ENCODE data around the gene GAPVD1.
"Not testable (repeated sequence)": the region's sequence is repeated elsewhere in the genome, so short reads cannot be mapped to it uniquely, and the experiment has no call there.

The GAPVD1 gene

DNA sequence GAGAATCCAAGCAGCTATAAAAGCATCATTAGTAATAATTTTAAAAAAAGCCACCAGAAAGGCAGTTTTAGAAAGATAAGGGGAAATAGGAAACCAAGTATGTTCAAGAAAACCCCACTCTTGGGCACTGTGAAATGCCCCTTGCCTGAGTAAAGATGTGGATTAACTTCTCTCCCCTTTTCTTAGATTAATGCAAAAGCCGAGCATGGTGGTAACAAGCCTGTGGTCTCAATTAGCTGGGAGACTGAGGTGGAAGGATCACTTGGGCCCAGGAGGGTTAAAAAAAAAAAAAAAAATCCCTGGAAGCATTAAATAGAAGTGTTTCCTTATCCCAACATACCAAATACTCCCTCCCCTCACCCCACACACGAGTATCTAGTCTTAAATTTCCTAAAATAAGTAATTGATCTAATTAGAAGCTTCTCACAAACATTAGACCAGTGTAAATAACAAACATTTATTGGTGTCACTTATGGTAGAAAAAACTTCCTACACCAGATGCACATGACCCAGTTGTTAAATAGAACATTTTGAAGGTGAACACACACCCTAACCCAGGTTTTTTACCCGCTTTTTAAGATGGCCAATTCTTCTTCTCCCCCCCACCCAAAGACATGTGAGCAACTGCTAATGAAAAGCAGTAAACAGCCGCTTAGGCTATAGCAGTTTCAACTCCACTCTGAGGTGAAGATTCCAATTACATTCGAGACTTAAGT lies 25.7 kb upstream of the GAPVD1 start:
- TF ChIP-seq, protein P1, sequence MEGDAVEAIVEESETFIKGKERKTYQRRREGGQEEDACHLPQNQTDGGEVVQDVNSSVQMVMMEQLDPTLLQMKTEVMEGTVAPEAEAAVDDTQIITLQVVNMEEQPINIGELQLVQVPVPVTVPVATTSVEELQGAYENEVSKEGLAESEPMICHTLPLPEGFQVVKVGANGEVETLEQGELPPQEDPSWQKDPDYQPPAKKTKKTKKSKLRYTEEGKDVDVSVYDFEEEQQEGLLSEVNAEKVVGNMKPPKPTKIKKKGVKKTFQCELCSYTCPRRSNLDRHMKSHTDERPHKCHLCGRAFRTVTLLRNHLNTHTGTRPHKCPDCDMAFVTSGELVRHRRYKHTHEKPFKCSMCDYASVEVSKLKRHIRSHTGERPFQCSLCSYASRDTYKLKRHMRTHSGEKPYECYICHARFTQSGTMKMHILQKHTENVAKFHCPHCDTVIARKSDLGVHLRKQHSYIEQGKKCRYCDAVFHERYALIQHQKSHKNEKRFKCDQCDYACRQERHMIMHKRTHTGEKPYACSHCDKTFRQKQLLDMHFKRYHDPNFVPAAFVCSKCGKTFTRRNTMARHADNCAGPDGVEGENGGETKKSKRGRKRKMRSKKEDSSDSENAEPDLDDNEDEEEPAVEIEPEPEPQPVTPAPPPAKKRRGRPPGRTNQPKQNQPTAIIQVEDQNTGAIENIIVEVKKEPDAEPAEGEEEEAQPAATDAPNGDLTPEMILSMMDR (IDR thresholded peaks at IDR 0.05; ENCODE audit: borderline replicate concordance, control extremely low read depth, extremely low read depth, insufficient read depth, missing control alignments) = no peak
- no peak for DNase-seq (ENCODE audit: low spot score)
- in situ Hi-C loops (cut with MboI; ENCODE audit: low sequenced_read_pairs, unreplicated experiment) = no loop called here

DNA sequence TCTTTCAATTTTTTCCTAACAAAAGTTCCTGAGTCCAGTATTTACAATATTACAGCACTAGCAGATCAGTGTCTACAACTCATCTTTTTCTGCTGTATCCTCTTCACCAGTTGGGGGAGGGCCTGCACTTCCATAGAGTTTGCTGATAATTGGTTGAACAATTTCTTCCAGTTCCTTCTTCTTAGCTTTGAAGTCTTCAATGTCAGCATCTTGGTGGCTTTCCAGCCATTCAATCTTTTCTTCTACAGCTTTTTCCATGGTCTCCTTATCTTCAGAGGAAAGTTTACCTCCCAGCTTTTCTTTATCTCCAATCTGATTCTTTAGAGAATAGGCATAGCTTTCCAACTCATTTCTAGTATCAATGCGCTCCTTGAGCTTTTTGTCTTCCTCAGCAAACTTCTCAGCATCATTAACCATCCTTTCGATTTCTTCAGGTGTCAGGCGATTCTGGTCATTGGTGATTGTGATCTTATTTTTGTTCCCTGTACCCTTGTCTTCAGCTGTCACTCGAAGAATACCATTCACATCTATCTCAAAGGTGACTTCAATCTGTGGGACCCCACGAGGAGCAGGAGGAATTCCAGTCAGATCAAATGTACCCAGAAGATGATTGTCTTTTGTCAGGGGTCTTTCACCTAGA lies 25.0 kb upstream of the GAPVD1 start:
- in situ Hi-C loops (cut with MboI; ENCODE audit: low sequenced_read_pairs, unreplicated experiment); DNase-seq (ENCODE audit: low spot score): not testable (repeated sequence)

DNA sequence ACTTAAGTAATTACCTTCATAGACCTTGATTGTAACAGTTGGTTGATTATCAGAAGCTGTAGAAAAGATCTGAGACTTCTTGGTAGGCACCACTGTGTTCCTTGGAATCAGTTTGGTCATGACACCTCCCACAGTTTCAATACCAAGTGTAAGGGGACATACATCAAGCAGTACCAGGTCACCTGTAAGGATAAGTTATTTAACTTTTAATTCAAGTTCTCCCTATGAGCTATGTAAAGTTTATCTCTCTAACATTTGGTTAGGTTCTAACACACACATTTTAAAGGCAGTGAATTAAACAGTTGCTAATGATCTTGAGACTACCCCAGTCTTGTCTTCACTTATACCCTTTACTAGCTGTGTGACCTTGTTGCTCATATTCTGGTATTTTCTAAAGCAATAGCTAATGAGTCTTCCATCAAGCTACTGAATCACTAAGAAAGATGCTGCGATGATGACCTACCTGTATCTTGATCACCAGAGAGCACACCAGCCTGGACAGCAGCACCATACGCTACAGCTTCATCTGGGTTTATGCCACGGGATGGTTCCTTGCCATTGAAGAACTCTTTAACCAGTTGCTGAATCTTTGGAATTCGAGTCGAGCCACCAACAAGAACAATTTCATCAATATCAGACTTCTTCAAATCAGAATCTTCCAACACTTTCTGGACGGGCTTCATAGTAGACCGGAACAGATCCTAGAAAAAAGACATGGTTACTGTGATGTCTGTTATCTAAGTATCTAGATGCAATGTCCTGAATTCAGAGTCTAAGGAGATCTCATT lies 23.3 kb upstream of the GAPVD1 start:
- TF ChIP-seq, protein P1 (IDR thresholded peaks at IDR 0.05; ENCODE audit: borderline replicate concordance, control extremely low read depth, extremely low read depth, insufficient read depth, missing control alignments) = no peak
- DNase-seq (ENCODE audit: low spot score) = no peak
- in situ Hi-C loops (cut with MboI; ENCODE audit: low sequenced_read_pairs, unreplicated experiment) = no loop called here

DNA sequence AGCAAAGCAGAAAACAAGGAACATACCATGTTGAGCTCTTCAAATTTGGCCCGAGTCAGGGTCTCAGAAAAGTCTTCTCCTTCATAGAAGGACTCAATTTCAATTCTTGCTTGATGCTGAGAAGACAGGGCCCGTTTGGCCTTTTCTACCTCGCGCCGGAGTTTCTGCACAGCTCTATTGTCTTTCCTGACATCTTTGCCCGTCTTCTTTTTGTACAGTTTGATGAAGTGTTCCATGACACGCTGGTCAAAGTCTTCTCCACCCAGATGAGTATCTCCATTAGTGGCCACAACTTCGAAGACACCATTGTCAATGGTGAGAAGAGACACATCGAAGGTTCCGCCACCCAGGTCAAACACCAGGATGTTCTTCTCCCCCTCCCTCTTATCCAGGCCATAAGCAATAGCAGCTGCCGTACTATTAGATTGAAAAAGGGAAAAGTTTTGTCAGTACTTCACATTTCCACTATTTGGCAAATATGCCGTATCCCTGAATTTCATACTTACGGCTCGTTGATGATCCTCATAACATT lies 22.6 kb upstream of the GAPVD1 start:
- TF ChIP-seq, protein P1 (IDR thresholded peaks at IDR 0.05; ENCODE audit: borderline replicate concordance, control extremely low read depth, extremely low read depth, insufficient read depth, missing control alignments) = no peak
- in situ Hi-C loops (cut with MboI; ENCODE audit: low sequenced_read_pairs, unreplicated experiment) = no loop called here
- DNase-seq (ENCODE audit: low spot score) = no peak

DNA sequence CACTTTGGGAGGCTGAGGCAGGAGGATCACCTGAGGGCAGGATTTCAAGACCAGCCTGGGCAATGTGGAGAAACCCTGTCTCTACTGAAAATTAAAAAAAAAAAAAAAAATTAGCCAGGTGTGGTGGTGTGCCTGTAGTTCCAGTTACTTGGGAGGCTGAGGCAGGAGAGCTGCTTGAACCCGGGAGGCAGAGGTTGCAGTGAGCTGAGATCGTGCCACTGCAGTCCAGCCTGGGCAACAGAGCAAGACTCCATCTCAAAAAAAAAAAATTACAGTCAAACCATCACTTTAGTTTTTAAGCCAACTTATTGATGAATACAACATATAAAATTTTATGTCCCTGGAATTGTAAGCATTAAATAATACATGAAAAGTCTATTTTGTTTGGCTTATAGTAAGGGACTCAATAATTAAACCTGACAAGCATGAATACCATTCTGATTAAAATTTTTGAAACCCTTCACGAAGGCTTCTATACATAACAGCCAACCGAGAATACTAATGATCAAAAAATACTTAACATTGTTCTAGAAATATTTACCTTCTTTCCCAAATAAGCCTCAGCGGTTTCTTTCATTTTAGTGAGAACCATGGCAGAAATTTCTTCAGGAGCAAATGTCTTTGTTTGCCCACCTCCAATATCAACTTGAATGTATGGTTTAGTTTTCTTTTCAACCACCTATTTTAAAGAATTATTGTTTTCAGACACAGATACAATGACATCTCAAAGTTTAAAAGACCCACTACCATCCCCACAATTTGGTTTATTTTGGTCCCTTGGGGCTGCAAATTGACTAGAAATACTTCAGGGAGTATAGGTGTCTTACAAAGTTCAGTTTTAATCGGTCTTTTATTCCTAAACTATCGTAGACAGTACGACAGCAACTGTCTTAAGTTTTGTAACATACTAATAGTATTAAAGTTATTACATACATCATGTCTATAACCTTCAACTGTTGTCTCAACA lies 21.7 kb upstream of the GAPVD1 start:
- no peak for DNase-seq (ENCODE audit: low spot score)
- TF ChIP-seq, protein P1 (IDR thresholded peaks at IDR 0.05; ENCODE audit: borderline replicate concordance, control extremely low read depth, extremely low read depth, insufficient read depth, missing control alignments) = no peak
- in situ Hi-C loops (cut with MboI; ENCODE audit: low sequenced_read_pairs, unreplicated experiment) = no loop called here

DNA sequence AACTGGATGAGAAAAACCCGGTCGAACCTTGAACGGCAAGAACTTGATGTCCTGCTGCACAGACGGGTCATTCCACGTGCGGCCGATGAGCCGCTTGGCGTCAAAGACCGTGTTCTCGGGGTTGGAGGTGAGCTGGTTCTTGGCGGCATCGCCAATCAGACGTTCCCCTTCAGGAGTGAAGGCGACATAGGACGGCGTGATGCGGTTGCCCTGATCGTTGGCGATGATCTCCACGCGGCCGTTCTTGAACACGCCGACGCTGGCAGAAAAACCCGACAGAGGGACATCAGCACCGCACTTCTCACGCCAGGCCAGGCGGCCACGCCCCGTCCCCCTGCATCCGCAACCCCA lies 21.0 kb upstream of the GAPVD1 start:
- DNase-seq (ENCODE audit: low spot score) = peak; percentile 42
- TF ChIP-seq, protein P1 (IDR thresholded peaks at IDR 0.05; ENCODE audit: borderline replicate concordance, control extremely low read depth, extremely low read depth, insufficient read depth, missing control alignments) = no peak
- in situ Hi-C loops (cut with MboI; ENCODE audit: low sequenced_read_pairs, unreplicated experiment) = no loop called here
